Endothelial cell of umbilical vein (primary cell): Measurements from ENCODE around the gene CLTB. TPM values are rescaled to one million over a fixed set of nuclear protein-coding genes. Genes with fewer than 3 reads are reported as not detected.

ENCODE experiments used
- BruUV-seq: library from RNA; stranded (reverse); fragments of 400-500 nt; replicated peaks from 2 replicates; lab custom pipeline; 2021; lab: Mats Ljungman, UMichigan
- CTCF ChIA-PET: fragments of 300-600, 350-600 bp; sonication (Branson Sonifier 250); formaldehyde crosslinking; loops from one replicate; lab custom pipeline; 2021; ENCODE audit warnings: antibody characterized with exemption, inconsistent platforms; lab: Charles Lee
- POLR2A ChIA-PET: fragments of 300-600, 350-600 bp; sonication (Branson Sonifier 250); formaldehyde crosslinking; loops from one replicate; lab custom pipeline; 2021; ENCODE audit warnings: antibody characterized with exemption, inconsistent platforms; lab: Charles Lee
- DNase-seq: peaks from one replicate; pipeline ENCODE4 v3.0.0-alpha.2; 2011; ENCODE audit warnings: low read depth, low spot score
- FAIRE-seq: peaks from 2 replicates; lab custom pipeline; 2011; peaks lifted over from hg19 to GRCh38; lab: Jason Lieb, UNC
- H2AFZ ChIP-seq: 2 replicates; pipeline ENCODE4 v1.6.0; 2012; ENCODE audit warnings: low read depth, low read length, control low read depth, inconsistent platforms
- H3K27ac ChIP-seq: 2 replicates; pipeline ENCODE4 v1.5.1; 2011; ENCODE audit warnings: low read depth, mild to moderate bottlenecking, control low read depth, low read length, moderate library complexity; ENCODE audit not compliant: insufficient read depth
- H3K27me3 ChIP-seq, 2 experiments: 2 replicates each; pipeline versions ENCODE4 v1.6.0 to v1.6.1; 2011; ENCODE audit warnings: low read length in 2 of 2, mixed read lengths in 1 of 2; ENCODE audit not compliant: control insufficient read depth in 2 of 2, insufficient read depth in 2 of 2
- H3K36me3 ChIP-seq, 2 experiments: 2 replicates in 1 of 2; 3 replicates in 1 of 2; pipeline ENCODE4 v1.5.1; 2011; ENCODE audit warnings: low read length in 2 of 2, mild to moderate bottlenecking in 1 of 2, moderate library complexity in 1 of 2; ENCODE audit not compliant: control insufficient read depth in 2 of 2, insufficient read depth in 2 of 2; ENCODE audit errors: extremely low read depth in 1 of 2
- H3K4me1 ChIP-seq: 3 replicates; pipeline ENCODE4 v1.5.1; 2011; ENCODE audit warnings: mild to moderate bottlenecking, low read length; ENCODE audit not compliant: control insufficient read depth, insufficient read depth; ENCODE audit errors: extremely low read depth
- H3K4me2 ChIP-seq: 2 replicates; pipeline ENCODE4 v1.6.1; 2011; ENCODE audit warnings: low read length, control low read depth, mixed read lengths; ENCODE audit not compliant: insufficient read depth
- H3K4me3 ChIP-seq, 3 experiments: fragments of 200-600 bp in 1 of 3; sonication (generic), shearing (Covaris generic) in 1 of 3; replicated peaks in 1 of 3; 2 replicates each; pipeline ENCODE4 v1.5.1; 2011 to 2016; ENCODE audit warnings: control low read depth in 3 of 3, low read length in 3 of 3, mild to moderate bottlenecking in 2 of 3, inconsistent platforms in 1 of 3, low read depth in 1 of 3, moderate library complexity in 1 of 3; ENCODE audit not compliant: insufficient read depth in 1 of 3
- H3K79me2 ChIP-seq: 2 replicates; pipeline ENCODE4 v1.6.0; 2012; ENCODE audit warnings: low read length, inconsistent platforms; ENCODE audit not compliant: control insufficient read depth, insufficient read depth
- H3K9ac ChIP-seq: replicated peaks from 2 replicates; pipeline ENCODE3; 2011; ENCODE audit warnings: low read length, control low read depth; ENCODE audit not compliant: insufficient read depth; ENCODE audit errors: extremely low read depth
- H3K9me1 ChIP-seq: replicated peaks from 3 replicates; pipeline ENCODE4 v1.6.0; 2011; ENCODE audit warnings: mild to moderate bottlenecking, low read length; ENCODE audit not compliant: control insufficient read depth, insufficient read depth; ENCODE audit errors: extremely low read depth
- H3K9me3 ChIP-seq: replicated peaks from 2 replicates; pipeline ENCODE4 v1.5.1; 2012; ENCODE audit warnings: low read length, inconsistent platforms; ENCODE audit not compliant: control insufficient read depth, insufficient read depth
- H4K20me1 ChIP-seq: replicated peaks from 2 replicates; pipeline ENCODE3; 2011; ENCODE audit warnings: mild to moderate bottlenecking, low read length; ENCODE audit not compliant: control insufficient read depth, insufficient read depth; ENCODE audit errors: extremely low read depth
- CTCF ChIP-seq, 2 donors: IDR thresholded peaks; 1 replicate in 1 of 2; 2 replicates in 1 of 2; pipeline ENCODE4 v1.5.1; 2011; ENCODE audit warnings: low read length in 2 of 2, mild to moderate bottlenecking in 2 of 2, moderate library complexity in 2 of 2, control low read depth in 1 of 2, inconsistent platforms in 1 of 2, low read depth in 1 of 2; ENCODE audit not compliant: insufficient read depth in 1 of 2; ENCODE audit errors: extremely low read depth in 1 of 2
- EZH2 ChIP-seq: IDR thresholded peaks from 2 replicates; pipeline ENCODE4 v1.6.1; 2012; ENCODE audit warnings: borderline replicate concordance, low read depth, mild to moderate bottlenecking, moderate library complexity, low read length, inconsistent platforms; ENCODE audit not compliant: severe bottlenecking
- FOS ChIP-seq: IDR thresholded peaks from 2 replicates; pipeline ENCODE4 v1.6.1; 2011; ENCODE audit warnings: mild to moderate bottlenecking, low read length, moderate library complexity, borderline replicate concordance; ENCODE audit not compliant: insufficient read depth
- GATA2 ChIP-seq: IDR thresholded peaks from 2 replicates; pipeline ENCODE4 v1.7.0; 2011; ENCODE audit warnings: low read depth, mild to moderate bottlenecking, moderate library complexity, mixed read lengths, low read length; ENCODE audit not compliant: insufficient read length, insufficient read depth
- JUN ChIP-seq: IDR thresholded peaks from 2 replicates; pipeline ENCODE4 v1.6.1; 2011; ENCODE audit warnings: borderline replicate concordance, low read depth; ENCODE audit not compliant: insufficient read length, insufficient read depth
- MAX ChIP-seq: IDR thresholded peaks from 2 replicates; pipeline ENCODE4 v1.6.1; 2011; ENCODE audit not compliant: insufficient read depth, insufficient read length
- MYC ChIP-seq: IDR thresholded peaks from one replicate; pipeline ENCODE4 v1.6.1; 2011; ENCODE audit warnings: mild to moderate bottlenecking, low read depth, low read length
- POLR2A ChIP-seq: IDR thresholded peaks from 2 replicates; pipeline ENCODE4 v1.6.1; 2012; ENCODE audit warnings: low read depth, mild to moderate bottlenecking, control low read depth, low read length
- POLR2AphosphoS5 ChIP-seq: IDR thresholded peaks from 2 replicates; pipeline ENCODE4 v1.6.1; 2012; ENCODE audit warnings: low read depth, mild to moderate bottlenecking, control low read depth, low read length, moderate library complexity; ENCODE audit not compliant: insufficient read depth
- dilution Hi-C: fragments of 300-500 bp; cut with MboI; formaldehyde crosslinking; loops from one replicate; pipeline ENCODE4 v1.15.0; 2019; ENCODE audit warnings: low sequenced_read_pairs; ENCODE audit not compliant: extremely low pct_ligation_motif_present
- intact Hi-C: fragments of 100-400 bp; cut with micrococcal nuclease; formaldehyde crosslinking; loops from one replicate; pipeline ENCODE4 v1.10.0; 2022
- polyA plus RNA-seq, 4 experiments: library from polyadenylated mRNA; depleted of rRNA in 3 of 4; stranded (reverse) in 3 of 4; unstranded in 1 of 4; fragments of >200 nt; gene quantifications; 2 replicates each; pipeline versions ENCODE4 v1.2.1 to v1.2.3, GENCODE V29; 2011 to 2012; ENCODE audit warnings: missing spikeins in 1 of 4
- total RNA-seq: library from RNA; stranded (reverse); gene quantifications from 2 replicates; pipeline ENCODE4 v1.2.3, GENCODE V29; 2021

CLTB gene
- total and polyA plus RNA-seq, 2 donors (not counting 3 experiments of a cell fraction or from before 2014, with no cell fraction given), result 73.2 to 111 TPM

GRCh38 chr5:176450077-176450476 lies 33.7 kb upstream of the CLTB start:
- Histone ChIP-seq H2AFZ (no peak overlapping the region), H3K36me3 (peaks cover 0 to 4% of the 10 kb centered on the region in 2 experiments), H3K27ac (no peak overlapping the region), H3K9me3 (no peaks in the 10 kb centered on the region), H3K4me2 (no peak overlapping the region), H3K4me3 (no peak overlapping the region), H3K79me2 (peaks cover 45% of the 10 kb centered on the region), H3K9me1 (no peaks in the 10 kb centered on the region), H3K4me1 (peaks cover 14% of the 10 kb centered on the region), H3K27me3 (no peaks in the 10 kb centered on the region), H3K9ac (no peak overlapping the region), H4K20me1 (no peaks in the 10 kb centered on the region)
- dilution Hi-C loops, result no loop called here
- ChIA-PET POLR2A (no interaction called here), CTCF (interaction anchor here (5.2 kb wide), 1 partner anchor 33 kb away, joined by 88 read pairs; the partner anchor contains the start of gene CLTB)
- intact Hi-C loops, result no loop called here
- no peak for TF ChIP-seq POLR2A
- no peak for TF ChIP-seq JUN
- TF ChIP-seq MYC, result no peak
- no peak for TF ChIP-seq EZH2
- no peak for TF ChIP-seq POLR2AphosphoS5
- TF ChIP-seq FOS, result no peak
- TF ChIP-seq MAX, result no peak
- TF ChIP-seq CTCF (IDR thresholded peaks at IDR 0.05; ENCODE audit: extremely low read depth in 1 of 2, insufficient read depth in 1 of 2, low read depth in 1 of 2, low read length in 2 of 2), result no peak
- no peak for TF ChIP-seq GATA2
- no peak for FAIRE-seq
- no TSS peak for BruUV-seq
- no peak for DNase-seq
